Middle frontal gyrus (tissue), 1 donor: Measurements from ENCODE around the gene GOLIM4.
"Not testable (repeated sequence)": the region's sequence is repeated elsewhere in the genome, so short reads cannot be mapped to it uniquely, and the experiment has no call there.

Experiments used
- DNase-seq: peaks from one replicate; pipeline ENCODE4 v3.0.0-alpha.2; 2015; ENCODE audit warnings: low spot score; ENCODE audit errors: extremely low spot score

Gene GOLIM4

DNA sequence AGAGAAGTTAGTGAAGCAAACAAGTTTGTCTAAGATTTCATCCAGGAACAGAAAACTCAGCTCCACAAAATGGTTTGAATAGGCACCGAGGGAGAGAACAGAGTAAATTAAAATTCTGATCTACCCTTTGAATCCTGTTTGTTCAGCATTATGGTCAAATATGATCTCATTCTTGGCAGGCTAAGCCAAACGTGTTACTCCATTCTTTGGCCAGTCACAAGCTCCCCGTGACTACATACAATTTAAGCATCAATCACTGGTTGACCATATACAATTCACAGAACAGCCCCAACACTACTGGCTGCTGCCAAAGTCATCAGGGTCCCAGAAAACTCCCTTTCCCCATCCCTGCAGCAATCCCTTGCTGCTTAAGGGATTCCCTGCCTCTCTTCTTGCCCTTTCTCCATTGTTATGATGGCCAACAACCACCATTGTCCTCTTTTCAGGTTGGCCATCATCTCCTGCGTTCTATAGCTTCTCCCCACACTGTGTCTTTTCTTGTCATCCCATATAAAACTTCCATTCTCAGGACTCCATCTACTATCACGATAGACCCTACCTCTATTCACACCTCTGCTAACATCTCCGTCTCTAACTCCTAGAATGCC, 46.3 kb downstream of the GOLIM4 start:
- DNase-seq, result no peak

DNA sequence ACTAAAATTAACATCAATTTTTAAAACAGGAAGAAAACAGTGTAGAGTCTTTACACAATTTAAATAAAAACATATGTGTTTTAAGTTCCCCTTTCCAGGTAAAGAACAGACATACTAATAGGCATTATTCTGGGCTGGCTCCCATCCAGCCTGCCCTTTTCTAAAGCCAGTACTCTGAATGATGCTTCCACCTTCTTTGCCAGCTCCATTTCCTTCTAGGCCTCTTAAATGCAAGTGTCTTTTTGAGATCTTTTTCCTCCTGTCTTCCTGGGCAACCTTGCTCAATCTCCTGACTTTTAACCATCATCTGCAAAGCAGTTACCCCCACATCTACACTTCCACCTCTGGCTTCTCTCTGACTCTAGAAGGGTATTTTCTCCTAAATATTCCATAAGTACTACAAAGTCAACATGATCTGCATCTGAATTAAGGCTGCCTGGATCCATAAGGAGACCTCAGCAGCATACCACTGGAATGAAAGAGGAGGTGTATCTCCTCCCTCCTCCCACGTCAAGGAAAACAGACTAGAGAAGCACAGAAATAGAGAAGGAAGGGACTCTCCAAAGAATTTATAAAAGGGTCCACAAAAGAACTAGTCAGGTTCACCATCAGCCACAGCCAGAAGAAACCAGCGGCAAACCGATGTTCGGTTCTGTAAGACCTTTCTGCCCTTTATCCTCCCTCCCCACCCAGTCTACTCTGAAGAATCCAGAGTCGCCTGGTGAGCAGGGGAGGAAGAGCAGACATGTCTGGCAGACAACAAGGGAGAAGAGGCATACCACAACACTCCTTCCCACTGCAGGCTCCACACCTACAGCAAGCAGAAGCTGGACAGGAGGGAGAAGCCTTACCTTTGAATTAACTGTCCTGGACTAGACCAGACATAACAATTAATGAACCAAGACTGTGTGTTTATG, 47.1 kb downstream of the GOLIM4 start:
- no peak for DNase-seq

- no peak for DNase-seq
Observed at GRCh38 chr3:168047936-168048335, 47.8 kb downstream of the GOLIM4 start.

GRCh38 chr3:168047190-168047795, 48.4 kb downstream of the GOLIM4 start:
- DNase-seq, result peak; percentile 85

GRCh38 chr3:168044049-168044448, 51.7 kb downstream of the GOLIM4 start:
- DNase-seq, result no peak

DNA sequence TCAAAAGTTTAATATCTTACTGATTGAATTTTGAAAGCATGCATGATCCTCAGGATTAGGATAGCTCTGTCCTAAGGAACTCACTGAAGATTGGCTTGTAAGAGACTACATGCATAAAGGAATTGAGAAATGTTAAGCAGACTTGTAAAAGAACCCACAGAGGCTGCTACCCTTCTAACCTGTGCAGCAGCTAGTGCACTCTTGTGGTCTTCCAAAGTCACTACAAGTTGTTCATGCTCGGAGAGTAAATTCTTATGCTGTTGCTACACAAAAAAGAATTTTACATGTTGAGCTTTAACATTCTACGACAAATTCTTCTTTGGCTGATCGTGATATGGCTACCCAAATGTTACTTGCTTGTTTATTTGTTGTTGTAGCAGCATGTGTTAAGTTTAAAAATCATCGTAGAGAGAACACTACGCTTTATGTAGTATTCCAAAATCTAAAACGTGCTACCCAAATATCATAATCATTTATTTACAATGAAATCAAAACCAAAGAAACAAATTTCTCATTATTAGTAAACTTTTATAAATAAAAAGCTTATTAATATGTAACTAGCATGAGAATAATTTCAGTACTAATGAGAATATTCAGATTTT, 55.0 kb downstream of the GOLIM4 start:
- DNase-seq, result peak; percentile 48

GRCh38 chr3:168037020-168037419, 58.7 kb downstream of the GOLIM4 start:
- DNase-seq, result no peak

GRCh38 chr3:168036619-168037018, 59.1 kb downstream of the GOLIM4 start:
- no peak for DNase-seq

GRCh38 chr3:168034152-168034928, 61.4 kb downstream of the GOLIM4 start:
- DNase-seq, result no peak

DNA sequence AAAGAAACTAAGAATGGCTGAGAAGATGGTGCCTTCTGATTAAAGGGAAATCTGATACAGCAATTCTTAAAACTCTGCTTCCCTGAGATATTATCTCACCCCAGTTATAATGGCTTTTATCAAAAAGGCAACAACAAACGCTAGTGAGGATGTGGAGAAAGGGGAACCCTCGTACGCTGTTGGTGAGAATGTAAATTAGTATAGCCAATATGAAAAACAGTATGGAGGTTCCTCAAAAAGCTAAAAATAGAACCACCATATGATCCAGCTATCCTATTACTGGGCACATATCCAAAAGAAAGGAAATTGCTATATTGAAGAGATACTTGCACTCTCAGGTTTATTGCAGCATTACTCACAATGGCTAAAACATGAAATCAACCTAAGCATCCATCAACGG, 65.1 kb downstream of the GOLIM4 start:
- no peak for DNase-seq

DNA sequence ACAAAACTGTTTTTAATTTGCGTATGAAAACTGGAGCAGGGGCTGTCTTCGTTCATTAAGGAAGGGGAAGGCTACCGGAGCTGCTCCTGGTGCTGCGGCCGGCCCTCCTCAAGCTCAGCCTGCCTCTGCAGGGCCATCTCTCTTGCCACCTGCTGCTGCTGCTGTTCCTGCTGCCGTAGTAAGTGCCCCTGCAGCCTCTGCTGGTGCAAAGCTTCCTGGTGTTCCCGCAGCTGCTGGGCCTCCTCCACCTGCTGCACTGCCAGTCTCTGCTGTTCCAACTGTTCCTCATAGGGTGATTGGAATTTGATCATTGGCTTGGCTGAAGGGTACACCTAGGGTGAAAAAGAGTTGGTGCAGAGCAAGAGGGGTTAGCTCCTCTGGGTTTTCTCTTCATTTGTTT, 66.0 kb downstream of the GOLIM4 start:
- DNase-seq, result no peak

DNA sequence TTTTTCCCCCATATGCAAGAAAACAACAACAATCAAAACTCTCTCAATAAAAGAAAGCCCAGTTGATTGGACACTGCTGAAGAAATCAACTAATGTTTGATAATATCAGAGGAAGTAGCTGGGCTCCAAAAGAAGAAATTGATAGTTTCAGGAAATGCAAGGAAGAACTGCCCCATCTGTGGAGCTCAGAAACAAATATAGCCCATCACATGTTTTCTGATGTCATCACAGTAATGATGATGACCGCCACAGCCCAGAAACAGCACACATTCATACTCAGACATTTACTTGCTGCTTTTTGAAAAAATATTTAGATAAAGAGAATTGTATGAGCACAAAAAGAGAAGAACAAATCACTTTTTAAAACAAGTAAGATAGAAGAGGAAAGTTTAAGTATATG, 67.6 kb downstream of the GOLIM4 start:
- DNase-seq, result no peak

DNA sequence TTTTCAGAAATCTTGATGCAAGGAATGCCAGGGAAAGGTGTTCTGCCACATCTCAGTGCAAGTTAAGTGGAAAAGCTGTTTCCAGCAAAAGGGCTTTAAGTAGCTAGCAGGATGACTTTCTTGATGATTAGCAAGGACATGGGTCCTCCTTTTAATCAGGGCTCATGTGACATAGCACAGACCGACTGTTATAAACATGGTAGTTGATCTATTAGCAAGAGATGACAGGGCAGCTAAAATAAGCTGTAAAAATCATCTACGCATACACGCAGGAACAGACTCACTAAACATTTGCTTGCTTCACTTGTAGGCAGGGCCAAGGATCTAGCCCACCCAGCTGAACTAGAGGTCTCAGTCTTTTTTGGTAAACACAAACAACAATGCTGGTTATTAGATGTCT, 69.0 kb downstream of the GOLIM4 start:
- DNase-seq, result no peak

DNA sequence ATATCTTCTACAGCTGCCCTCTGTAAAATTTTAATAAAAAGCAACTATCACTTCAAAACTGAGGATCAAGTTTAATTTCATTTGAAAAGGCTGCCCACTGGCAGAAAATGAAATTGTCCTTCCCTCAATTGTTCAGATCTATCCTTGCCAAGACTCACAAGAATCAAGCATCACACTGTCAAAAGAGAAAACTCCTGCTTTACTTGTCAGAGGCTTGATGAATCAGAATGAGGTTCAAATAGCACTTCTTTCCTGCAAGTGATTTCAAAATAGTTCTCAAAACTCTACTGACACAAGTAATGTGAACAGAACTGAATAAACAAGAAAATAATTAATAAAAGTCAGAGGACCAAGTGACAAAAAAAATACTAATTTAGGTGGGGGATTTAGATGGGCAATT, 70.6 kb downstream of the GOLIM4 start:
- DNase-seq, result no peak

DNA sequence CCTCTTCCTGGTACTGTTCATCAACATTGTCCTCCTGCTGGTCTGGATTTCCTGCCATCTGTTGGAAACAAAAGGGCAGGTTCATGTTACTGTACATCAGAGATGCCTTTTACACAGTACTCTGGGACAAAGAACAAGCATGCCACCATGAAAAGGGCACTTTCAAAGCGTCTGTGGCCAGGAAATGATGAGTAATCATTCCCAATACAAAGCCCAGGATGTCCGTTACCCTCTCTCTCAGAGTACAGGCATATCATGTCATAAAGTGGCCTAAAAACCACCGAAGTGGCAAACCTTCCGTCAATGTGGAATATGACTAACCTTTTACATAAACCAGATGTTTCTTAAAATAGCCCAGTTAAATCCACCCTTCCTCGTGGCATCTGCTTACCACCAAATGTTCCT, 71.2 kb downstream of the GOLIM4 start:
- DNase-seq, result no peak

GRCh38 chr3:168021737-168022450, 73.8 kb downstream of the GOLIM4 start:
- DNase-seq, result no peak

DNA sequence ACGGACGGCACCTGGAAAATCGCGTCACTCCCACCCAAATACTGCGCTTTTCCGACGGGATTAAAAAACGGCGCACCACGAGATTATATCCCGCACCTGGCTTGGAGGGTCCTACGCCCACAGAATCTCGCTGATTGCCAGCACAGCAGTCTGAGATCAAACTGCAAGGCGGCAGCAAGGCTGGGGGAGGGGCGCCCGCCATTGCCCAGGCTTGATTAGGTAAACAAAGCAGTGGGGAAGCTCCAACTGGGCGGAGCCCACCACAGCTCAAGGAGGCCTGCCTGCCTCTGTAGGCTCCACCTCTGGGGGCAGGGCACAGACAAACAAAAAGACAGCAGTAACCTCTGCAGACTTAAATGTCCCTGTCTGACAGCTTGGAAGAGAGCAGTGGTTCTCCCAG, 84.4 kb downstream of the GOLIM4 start:
- DNase-seq, result not testable (repeated sequence)

DNA sequence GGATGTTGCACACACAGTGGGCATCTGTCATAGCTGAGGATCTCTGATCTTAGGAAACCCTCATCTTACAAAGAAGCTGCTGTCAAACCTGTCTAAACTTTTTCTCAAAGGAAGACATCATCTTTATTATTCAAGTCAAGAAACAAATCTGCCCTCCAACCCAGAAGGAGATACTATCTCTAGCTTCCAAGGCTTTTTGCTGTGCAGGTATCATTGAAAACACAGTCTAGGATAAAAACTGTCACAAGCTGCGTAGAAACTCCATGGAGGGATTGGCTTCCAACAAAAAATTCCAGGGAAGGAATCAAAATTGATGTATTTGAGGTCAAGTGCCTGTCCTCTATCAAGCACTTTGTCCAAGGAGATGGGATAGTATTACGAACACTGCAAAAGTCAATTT, 89.1 kb downstream of the GOLIM4 start:
- no peak for DNase-seq

GRCh38 chr3:168003911-168004310, 91.8 kb downstream of the GOLIM4 start:
- DNase-seq, result no peak

DNA sequence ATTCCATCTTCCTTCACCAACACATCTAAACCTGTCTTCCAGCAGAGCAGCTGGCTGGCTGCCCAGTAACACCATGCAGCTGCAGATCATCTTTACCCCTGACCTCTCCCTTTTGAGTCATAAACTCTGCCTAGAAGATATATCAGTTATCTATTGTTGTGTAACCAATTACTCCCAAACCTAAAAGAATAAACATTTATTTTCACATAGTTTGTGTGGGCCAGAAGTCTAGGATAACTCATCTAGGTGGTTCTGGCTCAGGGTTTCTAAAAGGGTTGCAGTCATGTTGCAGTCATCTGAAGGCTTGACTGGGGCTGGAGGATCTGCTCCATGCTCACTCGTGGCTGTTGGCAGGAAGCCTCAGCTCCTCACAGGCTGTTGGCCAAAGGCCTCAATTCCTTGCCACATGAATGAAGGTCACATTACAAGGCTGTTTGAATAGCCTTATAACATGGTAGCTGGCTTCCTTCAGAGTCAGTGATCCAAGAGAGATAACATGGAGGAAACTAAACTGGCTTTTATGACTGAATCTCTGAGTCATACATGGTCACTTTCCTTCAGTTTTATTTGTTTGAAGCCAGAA, 92.8 kb downstream of the GOLIM4 start:
- DNase-seq, result no peak
